Esophagus muscularis mucosa (tissue), 4 donors: ENCODE data around the gene DNAJC12.

ENCODE experiments used
- CTCF ChIP-seq, 3 experiments: fragments of 200-600 bp in 2 of 3; fragments of 450-650 bp in 1 of 3; sonication (generic) in 2 of 3; IDR thresholded peaks; one replicate each; pipeline ENCODE4 v1.5.1; 2017 to 2019; ENCODE audit warnings: antibody characterized with exemption in 3 of 3, mild to moderate bottlenecking in 2 of 3, moderate library complexity in 1 of 3
- EP300 ChIP-seq: sonication (generic); formaldehyde crosslinking; IDR thresholded peaks from one replicate; pipeline ENCODE4 v1.6.1; 2017; ENCODE audit warnings: antibody characterized with exemption
- POLR2A ChIP-seq: fragments of 450-650 bp; IDR thresholded peaks from one replicate; pipeline ENCODE4 v1.6.1; 2017; ENCODE audit warnings: antibody characterized with exemption, moderate library complexity, mild to moderate bottlenecking, low read depth
- POLR2AphosphoS5 ChIP-seq, 2 donors: sonication (generic); formaldehyde crosslinking; IDR thresholded peaks; one replicate each; pipeline ENCODE4 v1.6.1; 2017; ENCODE audit warnings: antibody characterized with exemption in 2 of 2

- TF ChIP-seq CTCF (IDR thresholded peaks at IDR 0.05) (no peak), POLR2A (no peak), POLR2AphosphoS5 (IDR thresholded peaks at IDR 0.05) (no peak), EP300 (no peak)
Measured at GRCh38 chr10:67812007-67812406, 26.0 kb downstream of the DNAJC12 start.
